Measurements from ENCODE around the gene DPH1.

Gene DPH1

DNA sequence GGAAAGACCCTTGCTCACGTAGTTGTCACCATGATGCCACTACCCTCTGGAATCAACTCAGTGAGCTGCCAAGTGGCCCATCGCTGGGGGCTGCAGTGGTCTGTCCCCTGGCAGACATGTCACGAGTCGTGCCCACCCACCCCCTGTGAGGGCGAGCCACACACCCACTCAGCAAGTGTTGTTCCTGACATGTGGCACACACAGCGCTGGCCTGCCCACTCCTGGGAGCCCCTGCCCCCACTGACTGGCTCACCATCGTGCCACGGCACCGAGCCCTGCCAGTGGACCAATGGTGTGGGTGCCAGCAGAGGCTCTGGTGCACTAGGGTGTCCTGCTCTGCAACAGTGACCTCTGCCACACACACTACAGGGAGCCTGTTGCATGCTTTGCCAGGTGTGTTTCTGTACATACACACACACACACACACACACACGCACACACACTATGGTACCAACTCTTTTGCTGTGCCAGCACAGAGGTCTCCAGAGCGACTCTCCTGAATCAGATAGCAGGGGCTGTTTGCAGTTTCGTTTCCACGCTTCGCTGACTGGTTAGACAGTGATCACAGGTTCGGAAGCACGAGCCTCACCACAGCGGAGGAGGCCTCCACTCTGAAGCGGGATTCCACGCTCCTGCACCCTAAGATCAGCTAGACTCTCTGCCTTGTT is 12.5 kb upstream of the DPH1 start:
- TF ChIP-seq EZH2phosphoT487 (IDR thresholded peaks at IDR 0.05; ENCODE audit: borderline replicate concordance, low read length) = no peak
- TF ChIP-seq, protein P1, sequence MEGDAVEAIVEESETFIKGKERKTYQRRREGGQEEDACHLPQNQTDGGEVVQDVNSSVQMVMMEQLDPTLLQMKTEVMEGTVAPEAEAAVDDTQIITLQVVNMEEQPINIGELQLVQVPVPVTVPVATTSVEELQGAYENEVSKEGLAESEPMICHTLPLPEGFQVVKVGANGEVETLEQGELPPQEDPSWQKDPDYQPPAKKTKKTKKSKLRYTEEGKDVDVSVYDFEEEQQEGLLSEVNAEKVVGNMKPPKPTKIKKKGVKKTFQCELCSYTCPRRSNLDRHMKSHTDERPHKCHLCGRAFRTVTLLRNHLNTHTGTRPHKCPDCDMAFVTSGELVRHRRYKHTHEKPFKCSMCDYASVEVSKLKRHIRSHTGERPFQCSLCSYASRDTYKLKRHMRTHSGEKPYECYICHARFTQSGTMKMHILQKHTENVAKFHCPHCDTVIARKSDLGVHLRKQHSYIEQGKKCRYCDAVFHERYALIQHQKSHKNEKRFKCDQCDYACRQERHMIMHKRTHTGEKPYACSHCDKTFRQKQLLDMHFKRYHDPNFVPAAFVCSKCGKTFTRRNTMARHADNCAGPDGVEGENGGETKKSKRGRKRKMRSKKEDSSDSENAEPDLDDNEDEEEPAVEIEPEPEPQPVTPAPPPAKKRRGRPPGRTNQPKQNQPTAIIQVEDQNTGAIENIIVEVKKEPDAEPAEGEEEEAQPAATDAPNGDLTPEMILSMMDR (IDR thresholded peaks at IDR 0.05; ENCODE audit: low read depth, low read length, poor library complexity, severe bottlenecking) = no peak
- no peak overlapping the region for H3K4me2 ChIP-seq (ENCODE audit: low read length)
- H3K4me1 ChIP-seq (ENCODE audit: control insufficient read depth, low read length) = peaks cover 5% of the 10 kb centered on the region
- H3K79me2 ChIP-seq (ENCODE audit: control insufficient read depth, low read length) = no peaks in the 10 kb centered on the region
- H3K9me2 ChIP-seq (replicated peaks; ENCODE audit: control insufficient read depth, low read length) = no peaks in the 10 kb centered on the region
- H3K27me3 ChIP-seq (ENCODE audit: control insufficient read depth, low read length) = peaks cover 44% of the 10 kb centered on the region
- H3K4me3 ChIP-seq (ENCODE audit: low read length) = no peak overlapping the region
- no peaks in the 10 kb centered on the region for H3K36me3 ChIP-seq (ENCODE audit: control insufficient read depth, low read length)
- no peaks in the 10 kb centered on the region for H3K9me3 ChIP-seq (ENCODE audit: control insufficient read depth, insufficient read depth, low read length)
- H3F3A ChIP-seq (ENCODE audit: control insufficient read depth, insufficient read depth) = no peaks in the 10 kb centered on the region
- no peaks in the 10 kb centered on the region; the same call in 1 of the 2 replicates for H4K20me1 ChIP-seq (ENCODE audit: control insufficient read depth, insufficient read depth, low read depth, low read length)
- H3K27ac ChIP-seq (ENCODE audit: low read depth, low read length) = no peak overlapping the region

DNA sequence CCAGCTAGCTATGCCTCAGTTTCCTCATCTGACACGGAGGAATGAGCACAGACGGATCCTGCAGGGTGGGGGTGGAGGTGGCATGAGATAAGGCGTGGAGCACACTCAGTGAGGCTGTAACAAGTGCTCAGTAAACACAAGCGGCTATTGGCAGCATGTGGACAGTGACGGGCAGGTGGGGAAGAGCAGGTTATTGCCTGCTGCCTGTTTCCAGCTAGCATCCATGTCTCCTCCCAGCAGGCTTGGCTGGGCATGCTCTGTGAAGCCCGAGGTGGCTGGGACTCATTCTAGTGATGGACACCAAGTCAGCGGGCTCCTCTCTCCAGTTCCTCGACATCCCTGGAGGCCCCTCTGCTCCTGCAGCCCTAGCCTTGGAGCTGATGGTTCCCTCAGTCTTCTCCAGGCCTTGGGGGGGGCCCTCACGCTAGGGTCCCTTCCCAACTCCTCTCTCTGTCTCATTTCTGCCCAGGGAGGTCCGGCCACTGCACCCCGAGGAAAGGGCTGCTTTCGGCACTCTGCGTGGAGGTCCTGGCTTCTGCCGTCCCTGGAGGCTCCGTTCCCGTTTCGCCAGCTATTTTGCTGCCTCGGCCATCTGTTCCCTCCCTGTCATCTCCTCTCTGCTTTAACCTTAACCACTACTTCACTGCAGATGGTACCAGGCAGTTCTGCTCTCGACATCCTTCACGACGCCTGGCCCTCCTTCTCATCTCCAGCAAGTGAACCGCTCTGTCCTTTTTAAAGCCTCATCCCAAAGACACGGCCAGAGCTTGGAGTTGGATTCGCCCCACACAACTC is 11.0 kb upstream of the DPH1 start:
- Histone ChIP-seq H3K9me3 (ENCODE audit: control insufficient read depth, insufficient read depth, low read length) (no peaks in the 10 kb centered on the region), H3K27me3 (ENCODE audit: control insufficient read depth, low read length) (peaks cover 54% of the 10 kb centered on the region), H3F3A (ENCODE audit: control insufficient read depth, insufficient read depth) (no peaks in the 10 kb centered on the region), H3K27ac (ENCODE audit: low read depth, low read length) (no peak overlapping the region), H3K4me3 (ENCODE audit: low read length) (no peak overlapping the region), H3K79me2 (ENCODE audit: control insufficient read depth, low read length) (no peaks in the 10 kb centered on the region), H3K4me1 (ENCODE audit: control insufficient read depth, low read length) (peaks cover 5% of the 10 kb centered on the region), H3K36me3 (ENCODE audit: control insufficient read depth, low read length) (no peaks in the 10 kb centered on the region), H3K4me2 (ENCODE audit: low read length) (no peak overlapping the region), H3K9me2 (replicated peaks; ENCODE audit: control insufficient read depth, low read length) (no peaks in the 10 kb centered on the region), H4K20me1 (ENCODE audit: control insufficient read depth, insufficient read depth, low read depth, low read length) (no peaks in the 10 kb centered on the region; the same call in 1 of the 2 replicates)
- no peak for TF ChIP-seq EZH2phosphoT487 (IDR thresholded peaks at IDR 0.05; ENCODE audit: borderline replicate concordance, low read length)
- TF ChIP-seq, protein P1 (IDR thresholded peaks at IDR 0.05; ENCODE audit: low read depth, low read length, poor library complexity, severe bottlenecking) = no peak

DNA sequence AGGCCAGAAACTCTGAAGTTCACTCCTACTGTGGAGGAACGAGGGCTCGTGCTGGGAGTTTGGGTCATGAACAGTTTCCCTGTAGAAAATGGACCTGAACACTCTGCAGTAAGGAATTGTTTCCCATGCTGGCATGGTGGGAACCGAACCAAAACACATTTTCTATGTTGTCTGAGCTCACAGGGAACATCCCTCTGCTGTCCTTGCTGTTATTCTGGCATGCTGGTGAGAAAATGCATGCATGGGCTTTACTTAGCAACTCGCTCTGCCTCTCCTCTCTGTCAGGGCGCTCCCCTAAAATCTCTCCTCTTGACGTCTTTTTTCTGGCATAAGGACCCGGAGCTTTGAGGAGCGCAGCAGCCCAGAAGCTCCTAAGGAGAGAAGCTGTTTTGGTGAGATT is 10.2 kb upstream of the DPH1 start:
- Histone ChIP-seq H3K9me2 (replicated peaks; ENCODE audit: control insufficient read depth, low read length) (no peaks in the 10 kb centered on the region), H3K4me2 (ENCODE audit: low read length) (no peak overlapping the region), H3K36me3 (ENCODE audit: control insufficient read depth, low read length) (no peaks in the 10 kb centered on the region), H3F3A (ENCODE audit: control insufficient read depth, insufficient read depth) (no peaks in the 10 kb centered on the region), H4K20me1 (ENCODE audit: control insufficient read depth, insufficient read depth, low read depth, low read length) (no peaks in the 10 kb centered on the region; the same call in 1 of the 2 replicates), H3K27ac (ENCODE audit: low read depth, low read length) (no peak overlapping the region), H3K4me1 (ENCODE audit: control insufficient read depth, low read length) (peaks cover 6% of the 10 kb centered on the region), H3K9me3 (ENCODE audit: control insufficient read depth, insufficient read depth, low read length) (no peaks in the 10 kb centered on the region), H3K4me3 (ENCODE audit: low read length) (no peak overlapping the region), H3K27me3 (ENCODE audit: control insufficient read depth, low read length) (peaks cover 62% of the 10 kb centered on the region), H3K79me2 (ENCODE audit: control insufficient read depth, low read length) (no peaks in the 10 kb centered on the region)
- no peak for TF ChIP-seq EZH2phosphoT487 (IDR thresholded peaks at IDR 0.05; ENCODE audit: borderline replicate concordance, low read length)
- TF ChIP-seq, protein P1 (IDR thresholded peaks at IDR 0.05; ENCODE audit: low read depth, low read length, poor library complexity, severe bottlenecking) = no peak

All from DOHH2 (cell line).